NCI-H2081 (cell line): ENCODE results near the gene TLR5.

Experiments used
- DNase-seq, 2 experiments: peaks; one replicate each; lab custom pipeline; 2025; lab: John Stamatoyannopoulos, UW

The TLR5 gene

DNA sequence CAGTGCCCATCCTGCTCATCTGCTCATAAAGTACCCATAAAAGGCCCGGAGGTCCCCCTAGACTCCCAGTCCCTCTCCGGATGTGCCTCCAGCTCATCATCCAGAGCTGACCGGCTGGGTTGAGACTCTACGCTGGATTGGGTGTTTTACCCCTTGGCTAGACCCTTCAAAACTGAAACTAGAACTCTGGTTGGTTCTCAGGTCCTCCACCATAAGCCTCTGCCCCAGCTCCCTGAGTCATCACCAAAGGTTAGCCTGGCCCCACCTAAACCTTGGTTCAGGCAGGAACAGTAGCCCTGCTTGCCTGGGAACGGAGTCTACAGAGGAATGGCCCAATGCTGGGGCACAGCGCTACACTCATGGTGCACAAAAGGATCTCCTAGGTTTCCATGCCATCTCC lies 75.1 kb downstream of the TLR5 start:
- DNase-seq, result no peak

GRCh38 chr1:223066415-223066814 lies 76.6 kb downstream of the TLR5 start:
- no peak for DNase-seq

- DNase-seq, result no peak
Observed at GRCh38 chr1:223062177-223062576, 80.9 kb downstream of the TLR5 start.

- no peak for DNase-seq
Observed at GRCh38 chr1:223059526-223059925, 83.5 kb downstream of the TLR5 start.
